Stimulated activated CD4-positive, alpha-beta T cell treated with anti-CD3 and anti-CD28 coated beads, Interleukin-1b, Interleukin-23, amount 100 ng/mL, for 24 hours (primary cell): ENCODE data around the gene RIPOR2.

Experiments
- DNase-seq, 4 experiments: peaks; one replicate each; pipeline ENCODE4 v3.0.0-alpha.2; 2020; ENCODE audit warnings: low read depth in 4 of 4, low spot score in 1 of 4

The RIPOR2 gene

DNA sequence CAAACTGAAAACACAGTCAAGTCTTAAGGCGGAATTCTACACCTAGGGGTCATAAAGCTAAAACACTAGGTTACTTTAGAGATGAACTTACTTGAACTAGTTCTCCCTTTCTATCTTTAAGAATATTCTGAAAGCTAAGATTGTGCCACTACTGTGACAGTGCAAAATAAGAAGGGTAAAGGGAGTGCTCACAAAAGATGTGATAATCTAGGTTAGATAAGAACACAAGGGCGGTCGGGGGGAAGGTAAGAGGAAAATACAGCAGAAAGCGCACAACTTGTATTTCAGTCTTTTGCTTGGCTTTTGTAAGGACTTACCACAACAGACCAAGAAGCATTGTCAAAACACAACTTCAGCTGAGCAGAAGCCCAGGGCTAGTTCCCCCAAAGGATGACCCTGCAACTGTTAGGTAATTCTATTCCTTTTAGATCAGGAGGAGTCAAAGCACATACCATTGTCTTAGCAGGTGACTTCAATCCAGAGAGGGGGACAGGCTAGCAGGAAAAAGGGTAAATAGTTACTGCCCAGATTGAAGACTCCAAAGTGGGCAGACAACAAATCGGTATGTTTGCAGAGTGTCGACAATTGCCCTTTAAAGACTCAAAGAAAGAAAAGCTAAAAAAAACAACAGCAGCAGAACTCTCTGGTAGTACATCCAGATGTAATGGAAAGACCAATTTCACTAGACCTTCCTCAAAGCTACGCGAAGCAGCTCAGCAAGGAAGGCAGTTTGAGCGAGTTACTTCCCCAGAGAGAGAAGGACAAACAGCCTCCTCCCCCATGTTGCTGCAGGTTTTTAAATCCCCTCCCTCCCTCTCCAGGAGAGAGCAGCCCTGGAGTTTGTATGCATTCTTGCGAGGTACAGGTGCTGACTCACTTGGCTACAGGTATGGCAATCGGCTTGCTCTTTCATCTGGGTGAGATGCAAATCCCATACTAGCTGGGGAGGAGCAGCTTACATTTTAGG lies 59.0 kb downstream of the RIPOR2 start:
- DNase-seq = no peak

DNA sequence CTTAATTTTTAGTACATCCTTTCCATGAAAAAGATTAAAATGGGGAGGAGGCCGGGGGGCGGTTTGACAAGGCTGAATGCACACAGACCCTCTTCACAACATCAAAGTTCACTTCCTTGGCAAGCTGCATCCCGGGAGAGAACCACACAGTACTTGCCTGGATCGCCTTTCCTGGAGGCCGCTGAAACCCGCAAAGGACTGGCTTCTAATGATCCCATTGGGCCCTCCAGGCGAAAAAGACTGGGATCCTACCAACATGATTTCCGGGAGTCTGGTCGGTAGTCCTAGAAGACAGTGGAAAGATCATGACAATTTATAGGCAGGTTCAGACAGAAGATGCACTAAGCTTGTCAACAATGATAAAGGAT lies 60.2 kb downstream of the RIPOR2 start:
- no peak for DNase-seq

DNA sequence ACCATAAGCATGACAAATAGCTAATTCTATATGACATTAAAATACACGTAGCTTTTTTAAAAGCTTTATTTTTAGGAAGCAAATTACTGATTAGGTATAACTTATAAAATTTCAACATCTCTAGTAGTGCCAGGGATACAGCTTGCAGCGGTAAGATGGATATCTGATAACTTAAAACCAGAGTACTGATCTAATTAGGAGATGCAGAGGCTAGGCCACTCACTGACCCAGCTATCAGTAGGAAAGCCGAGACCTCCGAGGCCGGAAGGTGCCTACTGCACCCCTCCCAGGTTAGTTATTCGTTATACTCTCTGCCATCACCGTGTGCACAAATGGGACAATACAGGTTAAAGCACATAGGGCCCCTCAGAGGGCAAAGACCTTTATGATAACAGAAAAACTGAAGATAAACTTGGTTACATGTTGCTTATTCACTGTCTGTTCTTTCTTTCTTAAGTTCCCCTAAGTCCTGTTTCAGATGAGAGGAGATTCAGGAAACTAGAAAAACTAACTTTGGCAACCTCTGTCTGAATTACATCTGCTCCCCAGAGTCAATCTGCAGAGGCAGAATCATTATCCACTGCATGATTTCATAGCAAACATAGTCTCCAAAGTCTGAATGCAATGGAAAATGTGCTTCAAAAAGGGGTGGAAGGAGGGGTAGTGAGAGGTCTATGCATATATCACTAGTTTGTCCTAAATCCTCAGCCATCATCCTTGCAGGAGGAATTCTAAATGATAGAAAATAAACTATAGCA lies 60.8 kb downstream of the RIPOR2 start:
- no peak for DNase-seq

DNA sequence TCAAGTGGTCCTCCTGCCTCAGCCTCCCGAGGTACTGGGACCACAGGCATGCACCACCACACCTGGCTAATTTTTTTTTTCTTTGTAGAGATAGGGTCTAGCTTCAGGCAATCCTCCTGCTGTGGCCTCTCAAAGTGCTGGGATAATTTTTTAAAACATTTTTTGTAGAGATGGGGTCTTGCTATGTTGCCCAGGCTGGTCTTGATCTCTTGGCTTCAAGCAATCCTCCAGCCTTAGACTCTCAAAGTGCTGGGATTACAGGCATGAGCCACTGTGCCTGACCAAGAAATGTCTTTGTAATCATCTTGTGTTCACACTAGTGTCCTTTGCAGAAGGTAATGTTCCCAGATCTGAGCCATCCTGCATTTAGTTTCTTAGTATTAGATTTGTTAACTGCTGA lies 61.6 kb downstream of the RIPOR2 start:
- DNase-seq = no peak

DNA sequence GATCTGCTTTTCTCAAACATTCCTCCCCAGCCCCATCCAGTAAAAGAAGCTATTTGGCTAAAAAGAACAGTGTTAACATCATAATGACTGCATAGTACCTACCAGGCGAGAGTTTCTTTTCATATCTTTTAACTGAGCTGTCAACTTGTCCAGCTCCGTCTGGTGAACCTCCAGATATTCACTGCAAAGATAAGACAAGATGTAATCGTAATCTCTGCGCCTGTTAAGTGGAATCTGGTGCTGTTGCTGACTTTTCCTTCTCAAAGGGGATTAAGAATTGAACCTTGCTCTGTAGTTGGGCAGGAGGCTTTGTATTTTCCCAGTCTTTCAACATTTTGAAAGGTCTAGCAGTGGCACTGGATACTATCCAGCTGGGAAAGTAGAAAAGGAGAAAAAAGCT lies 63.0 kb downstream of the RIPOR2 start:
- no peak for DNase-seq

DNA sequence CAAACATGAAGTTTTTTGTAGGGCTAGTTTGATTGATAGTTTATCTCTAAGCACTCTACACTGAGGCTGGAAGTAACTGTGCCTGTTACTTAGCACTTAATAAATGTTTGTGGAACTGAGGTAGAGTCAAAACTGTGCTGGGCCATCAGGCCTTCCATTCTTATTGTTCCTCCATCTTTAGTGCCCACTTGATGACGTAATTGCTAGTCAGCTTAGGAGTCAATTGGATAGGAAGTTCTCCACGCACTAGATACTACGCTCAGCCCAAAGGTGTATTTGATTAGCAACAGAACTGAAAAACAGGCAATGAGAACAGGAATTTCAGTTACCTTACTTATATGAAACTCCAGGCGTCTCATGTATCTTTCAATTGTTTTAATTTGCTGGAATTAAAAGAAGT lies 67.0 kb downstream of the RIPOR2 start:
- DNase-seq = no peak

DNA sequence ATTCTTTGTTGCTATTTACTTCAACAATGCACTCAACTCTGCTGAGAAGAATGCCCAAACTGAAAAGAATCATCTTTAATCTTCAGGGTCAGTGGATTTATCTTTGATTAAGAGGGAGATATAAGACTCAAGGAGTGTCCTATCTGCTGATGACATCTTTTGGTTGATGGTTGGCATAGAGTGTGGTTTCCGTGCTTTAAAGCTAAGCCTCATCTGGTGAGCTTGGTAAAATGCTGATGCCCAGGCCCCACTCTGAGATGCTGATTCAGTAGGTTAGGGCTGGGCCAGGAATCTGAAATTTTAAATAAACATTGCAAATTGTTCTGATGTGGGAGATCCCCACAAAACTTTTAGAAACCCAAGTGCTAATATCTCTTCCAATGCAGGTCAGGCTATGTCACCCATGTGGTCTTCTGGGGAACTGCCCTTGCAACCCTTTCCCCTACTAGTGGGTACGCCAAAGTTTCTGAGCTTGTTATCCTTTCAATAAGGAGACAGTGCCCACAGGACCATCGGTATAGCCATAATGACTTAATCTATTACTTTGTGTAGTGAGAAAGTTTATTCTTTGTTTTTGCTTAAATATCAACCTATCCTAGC lies 68.6 kb downstream of the RIPOR2 start:
- no peak for DNase-seq

DNA sequence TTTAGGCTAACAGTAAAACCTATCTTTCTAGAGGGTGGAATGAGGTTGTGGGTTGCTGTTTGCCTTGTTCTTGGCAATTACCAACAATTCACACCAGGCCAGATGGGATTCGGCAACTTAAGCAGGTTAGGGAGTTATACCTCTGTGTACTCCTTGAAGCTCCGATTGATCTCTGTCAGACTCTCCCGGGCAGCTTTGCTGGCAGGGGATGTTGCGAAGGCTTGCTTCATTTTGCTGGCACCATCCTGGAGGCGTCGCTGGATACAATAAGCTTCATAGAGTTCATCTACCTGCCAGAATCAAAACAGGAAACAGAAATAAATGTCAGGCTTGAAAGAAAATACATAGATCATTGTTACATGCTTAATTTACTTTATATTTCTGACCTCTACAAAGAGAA lies 70.6 kb downstream of the RIPOR2 start:
- no peak for DNase-seq

DNA sequence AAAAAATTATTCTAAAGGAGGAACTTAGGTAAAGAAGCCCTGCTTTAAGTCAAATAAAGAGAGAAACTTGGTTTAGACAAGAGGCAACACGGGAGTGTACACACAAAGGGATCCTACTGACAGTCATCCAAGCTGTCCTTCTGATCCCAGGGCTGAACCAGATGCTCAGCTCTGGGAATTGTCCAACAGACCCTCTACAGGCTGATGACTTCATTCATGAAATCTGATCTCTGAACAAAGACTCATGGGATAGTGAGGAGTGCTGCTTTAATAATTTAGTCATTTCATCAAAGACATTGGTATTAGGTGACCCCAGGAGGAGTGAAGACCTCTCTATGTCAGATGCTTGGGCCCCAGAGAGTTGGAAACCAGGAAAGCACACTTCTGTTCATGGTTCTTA lies 71.4 kb downstream of the RIPOR2 start:
- no peak for DNase-seq

DNA sequence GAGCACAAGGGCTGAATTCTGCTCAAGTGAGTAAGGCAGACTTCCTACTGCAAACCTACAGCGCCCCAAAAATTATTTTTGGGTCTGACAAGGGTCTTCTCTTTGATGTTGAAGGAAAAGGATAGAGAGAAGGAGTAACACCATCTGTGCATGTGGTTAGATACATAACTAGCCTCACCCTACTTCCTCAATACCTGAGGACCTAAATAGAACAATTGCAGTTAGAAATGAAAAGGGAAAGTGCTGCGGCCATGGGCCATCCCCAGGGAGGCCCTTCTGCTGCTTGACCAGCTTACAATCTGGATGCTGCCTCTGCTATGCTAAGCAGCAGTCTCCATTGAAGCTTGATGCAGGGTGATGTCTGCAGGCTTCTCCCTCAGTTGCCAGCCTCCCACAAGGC lies 73.8 kb downstream of the RIPOR2 start:
- DNase-seq = no peak

DNA sequence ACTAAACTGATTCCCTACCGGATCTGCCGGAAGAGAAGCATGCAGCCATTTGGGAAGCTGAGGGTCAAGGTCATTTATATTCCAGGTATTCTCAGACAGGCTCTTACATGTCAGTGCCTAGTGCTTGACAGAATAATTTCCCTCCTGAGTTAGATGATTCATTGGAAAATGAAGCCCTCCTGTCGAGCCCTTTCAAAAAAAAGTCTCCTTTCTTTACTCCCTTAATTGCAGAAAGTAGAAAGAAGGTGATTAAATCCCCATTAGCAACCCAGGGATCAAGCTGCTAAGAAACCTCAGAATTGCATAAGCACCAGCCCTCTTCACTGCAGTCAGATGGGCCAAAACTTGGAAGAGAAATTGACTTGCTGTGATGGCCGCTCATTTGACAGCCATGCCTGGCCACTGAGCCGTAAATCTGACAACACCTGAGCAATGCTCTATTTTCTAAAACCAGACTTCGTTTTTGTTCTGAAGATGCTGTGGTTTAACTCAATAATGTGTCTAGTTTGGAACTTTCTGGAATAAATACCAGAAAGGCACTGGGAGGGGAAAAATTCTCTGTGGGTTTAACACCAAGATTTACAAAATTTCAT lies 76.1 kb downstream of the RIPOR2 start:
- no peak for DNase-seq

DNA sequence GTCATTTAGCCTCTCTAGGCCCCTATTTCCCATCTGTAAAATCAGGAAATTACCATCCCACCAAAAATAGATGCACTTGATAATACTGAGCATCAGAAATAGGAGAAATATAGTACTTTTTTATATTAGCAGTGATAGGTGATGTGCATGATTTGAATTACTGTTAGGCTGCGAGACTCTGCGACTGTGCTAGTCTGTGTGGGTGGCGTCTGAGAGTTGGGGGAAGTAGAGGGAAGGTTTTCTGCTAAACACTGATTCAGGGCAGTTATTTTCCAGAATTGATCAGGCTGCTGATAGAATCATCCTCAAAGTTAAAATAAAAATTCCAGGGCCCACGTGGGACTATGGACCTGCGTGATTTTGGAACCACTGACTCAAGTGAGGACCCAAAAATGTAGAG lies 76.6 kb downstream of the RIPOR2 start:
- DNase-seq = no peak

DNA sequence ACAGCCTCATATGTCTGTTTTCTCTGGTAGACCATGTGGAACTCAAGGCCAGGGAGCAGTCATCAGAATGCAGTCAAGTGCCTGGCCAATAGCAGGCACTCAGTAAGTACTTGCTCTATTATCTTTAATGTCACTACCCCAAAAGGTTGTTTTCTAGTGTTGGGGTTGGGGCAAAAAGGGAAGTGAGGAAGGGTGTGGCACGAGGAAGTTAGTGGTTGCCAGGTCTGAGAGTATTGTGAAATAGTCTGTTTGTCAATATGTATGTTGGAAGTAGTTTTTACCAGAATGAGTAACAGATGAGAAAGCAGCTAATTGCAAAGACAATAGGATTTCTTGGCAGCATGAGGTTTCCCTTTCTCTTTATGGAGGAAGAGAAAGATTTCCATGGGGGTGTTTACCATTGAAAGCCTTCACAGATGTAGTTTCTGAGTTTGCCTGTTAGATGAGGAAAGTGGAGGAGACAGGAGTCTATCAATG lies 77.5 kb downstream of the RIPOR2 start:
- DNase-seq = no peak

DNA sequence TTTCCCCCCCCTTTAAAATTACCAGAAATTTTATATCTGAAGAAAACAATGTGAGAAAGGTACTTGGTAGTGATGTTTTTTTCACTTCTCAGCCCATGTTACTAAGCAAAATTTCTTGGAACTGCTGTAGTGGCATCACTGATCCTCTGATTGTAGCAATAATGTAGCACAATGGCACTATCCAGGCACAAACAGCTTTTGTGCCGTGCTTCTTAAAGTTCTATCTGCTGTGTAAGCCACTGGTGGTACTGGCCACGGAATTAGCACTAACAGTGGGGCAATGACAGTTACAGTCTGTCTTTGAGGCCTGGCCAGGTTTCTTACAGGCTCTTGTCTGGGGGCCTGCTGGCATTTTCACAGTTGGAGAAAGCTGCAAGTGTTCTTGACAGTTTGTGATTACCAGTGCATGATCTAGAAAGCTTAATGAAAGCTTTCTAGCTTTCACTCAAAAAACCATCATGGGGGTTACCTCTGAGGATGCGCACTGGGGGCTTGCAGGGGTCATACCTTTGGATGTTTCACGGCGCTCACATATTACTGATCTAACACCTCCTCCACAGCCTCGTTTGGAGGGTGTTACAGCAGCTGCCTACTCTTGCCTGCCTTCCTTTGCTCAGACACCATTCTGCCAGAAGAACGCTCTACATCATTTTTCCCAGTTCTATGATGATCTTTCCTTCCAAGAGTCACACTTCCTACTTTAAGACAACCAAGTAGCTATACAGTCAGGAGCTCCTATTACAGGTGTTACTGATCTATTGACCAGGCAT lies 78.7 kb downstream of the RIPOR2 start:
- no peak for DNase-seq

DNA sequence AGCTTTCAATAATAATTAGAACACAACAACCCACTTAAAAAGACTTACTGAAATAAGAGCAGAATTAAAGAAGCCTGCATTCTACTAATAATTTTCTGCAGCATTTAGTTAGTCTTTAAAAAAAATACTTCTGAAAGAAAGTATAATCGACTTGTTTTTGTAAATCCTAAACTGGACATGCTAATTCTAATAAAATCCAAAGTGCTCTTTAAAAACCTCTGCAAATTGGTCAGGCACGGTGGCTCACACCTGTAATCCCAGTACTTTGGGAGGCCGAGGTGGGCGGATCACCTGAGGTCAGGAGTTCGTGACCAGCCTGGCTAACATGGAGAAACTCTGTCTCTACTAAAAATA lies 79.5 kb downstream of the RIPOR2 start:
- no peak for DNase-seq

DNA sequence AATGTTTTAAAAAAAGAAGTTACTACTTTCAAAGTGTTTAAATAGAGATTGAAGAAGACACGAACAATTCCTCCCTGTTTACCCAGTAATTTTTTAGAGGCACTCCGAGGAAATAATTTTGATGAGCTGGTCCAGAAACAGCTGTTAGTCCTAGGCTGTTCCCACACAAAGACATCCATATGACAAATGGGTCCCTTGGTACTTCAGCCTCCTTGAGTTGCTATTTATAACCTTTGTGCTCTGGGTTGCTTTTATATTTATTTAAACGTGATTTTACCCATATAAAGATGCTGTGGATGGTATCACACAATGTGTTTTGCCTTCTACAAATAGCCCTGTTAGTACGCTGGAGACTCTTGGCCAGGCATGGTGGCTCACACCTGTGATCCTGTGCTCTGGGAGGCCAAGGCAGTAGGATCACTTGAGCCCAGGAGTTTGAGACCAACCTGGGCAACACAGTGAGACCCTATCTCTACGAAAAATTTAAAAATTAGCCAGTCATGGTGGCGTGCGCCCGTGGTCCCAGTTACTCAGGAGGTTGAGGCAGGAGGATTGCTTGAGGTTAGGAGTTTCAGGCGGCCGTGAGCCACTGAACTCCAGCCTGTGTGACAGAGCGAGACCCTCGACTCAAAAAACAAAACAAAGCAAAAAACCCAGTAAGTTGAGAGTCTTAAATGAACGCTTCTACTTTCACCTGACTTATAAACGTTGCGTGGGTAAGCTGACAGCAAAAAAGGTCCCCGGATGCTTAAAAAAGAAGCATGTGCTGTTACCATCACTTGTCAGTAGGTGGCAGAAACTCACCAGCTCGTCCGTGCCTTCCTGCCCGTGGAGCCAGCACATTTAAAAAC lies 80.1 kb downstream of the RIPOR2 start:
- peak in 3 of 4 experiments; percentile 24 to 48 (median 43) for DNase-seq

DNA sequence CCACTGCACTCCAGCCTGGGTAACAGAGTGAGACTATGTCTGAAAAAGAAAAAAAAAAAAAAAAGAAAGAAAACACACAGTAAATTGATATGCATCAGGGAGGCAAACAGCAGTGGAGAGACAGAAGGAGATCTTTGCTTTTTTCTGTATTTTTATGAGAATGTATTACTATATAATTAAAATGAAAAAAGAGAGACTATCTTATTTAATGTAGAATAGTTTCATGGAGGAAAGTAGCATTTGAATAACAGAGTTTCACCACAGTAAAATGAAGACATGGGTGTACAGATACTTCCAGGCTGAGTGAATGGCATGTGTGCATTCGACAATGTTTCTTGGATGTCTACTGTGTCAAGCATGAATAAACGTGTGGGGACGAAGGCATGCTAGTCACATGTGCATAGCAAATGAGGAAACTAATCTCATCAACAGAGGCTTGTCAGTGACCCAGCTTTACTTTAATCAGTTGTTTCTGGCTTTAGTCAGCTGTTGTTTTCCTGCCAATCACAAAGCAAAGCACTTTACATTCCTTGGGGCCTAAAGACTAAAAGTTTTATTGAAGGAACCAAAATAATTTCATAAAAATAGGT lies 81.6 kb downstream of the RIPOR2 start:
- DNase-seq = no peak

DNA sequence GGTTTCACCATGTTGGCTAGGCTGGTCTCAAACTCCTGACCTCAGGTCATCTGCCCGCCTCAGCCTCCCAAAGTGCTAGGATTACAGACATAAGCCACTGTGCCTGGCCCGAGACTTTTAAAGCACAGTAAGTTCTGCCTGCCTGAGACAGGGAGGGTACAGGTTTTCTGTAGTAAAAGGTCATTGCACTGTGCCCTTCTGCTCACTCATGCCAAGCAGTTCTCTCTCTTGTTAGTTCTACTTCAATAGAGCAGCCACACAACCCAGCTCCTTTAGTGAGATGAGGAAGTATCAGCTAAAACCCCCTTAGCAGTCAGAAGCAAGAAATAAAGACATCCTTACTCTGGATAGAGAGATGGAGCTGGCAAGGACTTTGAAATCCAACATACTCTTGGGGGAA lies 84.7 kb downstream of the RIPOR2 start:
- DNase-seq = no peak

DNA sequence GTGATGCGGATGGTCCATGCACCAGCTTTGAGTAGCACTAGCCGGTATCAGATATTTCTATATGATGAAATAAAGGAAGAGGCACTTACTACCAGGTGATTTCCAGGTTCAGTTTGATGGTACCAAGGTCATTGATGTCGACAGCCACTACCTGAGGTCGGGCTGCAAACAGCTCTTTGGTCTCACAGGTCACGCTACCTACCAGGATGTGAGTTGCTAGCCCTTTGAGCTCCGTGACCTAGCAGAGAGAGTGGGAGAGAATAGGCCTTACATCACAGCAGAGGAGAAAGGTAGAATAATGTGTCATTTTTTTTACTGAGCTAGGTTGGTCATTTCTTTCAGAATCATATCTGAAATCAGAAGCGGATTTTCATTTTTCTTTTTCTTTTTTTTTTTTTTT lies 86.0 kb downstream of the RIPOR2 start:
- no peak for DNase-seq

DNA sequence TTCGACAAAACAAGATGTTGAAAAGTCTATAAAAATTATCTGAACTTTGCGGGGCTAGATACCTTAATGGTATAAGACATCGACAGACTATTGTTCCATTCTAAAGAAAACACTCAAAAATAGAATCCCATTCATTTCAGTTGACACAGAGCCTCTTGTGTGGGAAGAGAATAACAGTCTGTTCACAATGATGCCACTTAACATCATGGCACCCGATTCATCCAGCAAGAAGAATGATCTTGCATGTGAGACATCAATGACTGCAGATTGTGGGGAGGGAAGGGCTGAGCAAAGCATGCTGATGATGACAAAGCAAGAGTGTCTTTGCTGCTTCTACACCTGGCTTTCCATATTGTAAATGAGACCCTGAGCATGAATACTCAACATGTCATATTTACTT lies 87.3 kb downstream of the RIPOR2 start:
- no peak for DNase-seq
